ENCODE data around the gene LUC7L3.

DNA sequence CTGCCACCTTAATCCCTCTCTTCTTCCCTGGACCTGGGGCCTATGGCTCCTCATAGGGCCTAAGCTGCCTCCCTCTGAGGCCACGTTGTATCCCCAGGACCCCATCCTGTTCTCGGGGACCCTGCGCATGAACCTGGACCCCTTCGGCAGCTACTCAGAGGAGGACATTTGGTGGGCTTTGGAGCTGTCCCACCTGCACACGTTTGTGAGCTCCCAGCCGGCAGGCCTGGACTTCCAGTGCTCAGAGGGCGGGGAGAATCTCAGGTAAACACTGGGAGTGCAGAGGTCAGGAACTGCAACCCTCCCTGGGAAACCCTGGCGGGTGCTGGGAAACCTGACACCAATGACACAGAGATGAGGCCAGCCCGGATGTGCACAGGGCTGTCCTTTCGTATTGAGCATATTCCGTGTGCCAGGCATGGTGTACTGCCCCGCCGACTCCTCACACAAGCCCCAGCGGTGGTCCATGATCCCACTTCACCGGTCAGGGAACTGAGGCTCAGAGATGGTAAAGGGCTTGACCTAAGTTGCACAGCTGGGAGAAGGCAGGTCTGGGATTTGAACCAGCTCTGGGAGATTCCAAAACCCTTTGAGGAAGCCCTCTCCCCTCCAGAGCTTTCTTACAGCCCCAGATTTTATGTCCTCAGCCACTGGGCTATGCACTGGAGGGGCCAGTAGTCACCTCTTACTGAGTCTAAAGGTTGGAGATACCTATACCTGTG lies 34.6 kb upstream of the LUC7L3 start:
- TF ChIP-seq, protein P1, sequence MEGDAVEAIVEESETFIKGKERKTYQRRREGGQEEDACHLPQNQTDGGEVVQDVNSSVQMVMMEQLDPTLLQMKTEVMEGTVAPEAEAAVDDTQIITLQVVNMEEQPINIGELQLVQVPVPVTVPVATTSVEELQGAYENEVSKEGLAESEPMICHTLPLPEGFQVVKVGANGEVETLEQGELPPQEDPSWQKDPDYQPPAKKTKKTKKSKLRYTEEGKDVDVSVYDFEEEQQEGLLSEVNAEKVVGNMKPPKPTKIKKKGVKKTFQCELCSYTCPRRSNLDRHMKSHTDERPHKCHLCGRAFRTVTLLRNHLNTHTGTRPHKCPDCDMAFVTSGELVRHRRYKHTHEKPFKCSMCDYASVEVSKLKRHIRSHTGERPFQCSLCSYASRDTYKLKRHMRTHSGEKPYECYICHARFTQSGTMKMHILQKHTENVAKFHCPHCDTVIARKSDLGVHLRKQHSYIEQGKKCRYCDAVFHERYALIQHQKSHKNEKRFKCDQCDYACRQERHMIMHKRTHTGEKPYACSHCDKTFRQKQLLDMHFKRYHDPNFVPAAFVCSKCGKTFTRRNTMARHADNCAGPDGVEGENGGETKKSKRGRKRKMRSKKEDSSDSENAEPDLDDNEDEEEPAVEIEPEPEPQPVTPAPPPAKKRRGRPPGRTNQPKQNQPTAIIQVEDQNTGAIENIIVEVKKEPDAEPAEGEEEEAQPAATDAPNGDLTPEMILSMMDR (IDR thresholded peaks at IDR 0.05): no peak
- no peak for TF ChIP-seq ZFX (IDR thresholded peaks at IDR 0.05; ENCODE audit: borderline replicate concordance)
